Measurements from ENCODE around the gene NAA16. TPM values are rescaled to one million over a fixed set of nuclear protein-coding genes. Genes with fewer than 3 reads are reported as not detected.
A peak's percentile ranks its signal among the peaks of the same experiment; 100 is the strongest.

NAA16 gene
- polyA plus RNA-seq, 4 donors = 25.4 to 59.8 (median 39.9) TPM

- DNase-seq (ENCODE audit: low read depth in 4 of 4, low spot score in 2 of 4) = no peak
Observed at GRCh38 chr13:41302743-41303142, 8.3 kb upstream of the NAA16 start.

- no peak for DNase-seq (ENCODE audit: low read depth in 4 of 4, low spot score in 2 of 4)
Observed at GRCh38 chr13:41304551-41304950, 6.5 kb upstream of the NAA16 start.

GRCh38 chr13:41306271-41307145 is 4.6 kb upstream of the NAA16 start:
- no peak for DNase-seq (ENCODE audit: low read depth in 4 of 4, low spot score in 2 of 4)

- DNase-seq (ENCODE audit: low read depth in 4 of 4, low spot score in 2 of 4) = no peak
Observed at GRCh38 chr13:41307884-41308640, 3.0 kb upstream of the NAA16 start.

- peak in 3 of 4 donors; percentile 36 to 68 (median 40) for DNase-seq (ENCODE audit: low read depth in 4 of 4, low spot score in 2 of 4)
Observed at GRCh38 chr13:41311406-41312175, 524 bp downstream of the NAA16 start.

GRCh38 chr13:41312176-41312500 is 1.1 kb downstream of the NAA16 start:
- peak in 1 of 4 donors; percentile 33 for DNase-seq (ENCODE audit: low read depth in 4 of 4, low spot score in 2 of 4)

GRCh38 chr13:41313117-41313516 is 2.0 kb downstream of the NAA16 start:
- no peak for DNase-seq (ENCODE audit: low read depth in 4 of 4, low spot score in 2 of 4)

GRCh38 chr13:41313659-41314197 is 2.7 kb downstream of the NAA16 start:
- DNase-seq (ENCODE audit: low read depth in 4 of 4, low spot score in 2 of 4) = no peak

GRCh38 chr13:41315443-41316047 is 4.5 kb downstream of the NAA16 start:
- no peak for DNase-seq (ENCODE audit: low read depth in 4 of 4, low spot score in 2 of 4)

- DNase-seq (ENCODE audit: low read depth in 4 of 4, low spot score in 2 of 4) = no peak
Observed at GRCh38 chr13:41317243-41317642, 6.2 kb downstream of the NAA16 start.

GRCh38 chr13:41325752-41326151 is 14.7 kb downstream of the NAA16 start:
- DNase-seq (ENCODE audit: low read depth in 4 of 4, low spot score in 2 of 4) = no peak

GRCh38 chr13:41326661-41327060 is 15.6 kb downstream of the NAA16 start:
- DNase-seq (ENCODE audit: low read depth in 4 of 4, low spot score in 2 of 4) = no peak

- DNase-seq (ENCODE audit: low read depth in 4 of 4, low spot score in 2 of 4) = no peak
Observed at GRCh38 chr13:41327994-41328790, 17.1 kb downstream of the NAA16 start.

- DNase-seq (ENCODE audit: low read depth in 4 of 4, low spot score in 2 of 4) = no peak
Observed at GRCh38 chr13:41332829-41333228, 21.8 kb downstream of the NAA16 start.

- no peak for DNase-seq (ENCODE audit: low read depth in 4 of 4, low spot score in 2 of 4)
Observed at GRCh38 chr13:41334810-41335209, 23.7 kb downstream of the NAA16 start.

- DNase-seq (ENCODE audit: low read depth in 4 of 4, low spot score in 2 of 4) = no peak
Observed at GRCh38 chr13:41344358-41344757, 33.3 kb downstream of the NAA16 start.

- no peak for DNase-seq (ENCODE audit: low read depth in 4 of 4, low spot score in 2 of 4)
Observed at GRCh38 chr13:41345165-41345913, 34.3 kb downstream of the NAA16 start.

- DNase-seq (ENCODE audit: low read depth in 4 of 4, low spot score in 2 of 4) = no peak
Observed at GRCh38 chr13:41345914-41346589, 35.0 kb downstream of the NAA16 start.

Data from left renal cortex interstitium (tissue), 4 donors.